Skin epidermis (tissue), 12 donors: ENCODE results near the gene CPNE6.

Experiments used
- H3K27ac ChIP-seq, 21 experiments: fragments of 200-600 bp; sonication (generic) in 11 of 21; one replicate each; pipeline ENCODE4 v1.5.0; 2020; ENCODE audit warnings: mild to moderate bottlenecking in 3 of 21, inconsistent platforms in 2 of 21, moderate library complexity in 2 of 21
- H3K4me3 ChIP-seq, 7 experiments: fragments of 200-600 bp; sonication (generic) in 2 of 7; one replicate each; pipeline ENCODE4 v1.5.0; 2020; ENCODE audit warnings: inconsistent platforms in 2 of 7, mild to moderate bottlenecking in 2 of 7, moderate library complexity in 1 of 7

CPNE6 gene

GRCh38 chr14:24053548-24054323, 17.6 kb upstream of the CPNE6 start:
- Histone ChIP-seq H3K4me3 (no peak overlapping the region), H3K27ac (no peak overlapping the region)

GRCh38 chr14:24054324-24054641, 17.1 kb upstream of the CPNE6 start:
- Histone ChIP-seq H3K4me3 (no peak overlapping the region), H3K27ac (no peak overlapping the region)

- H3K27ac ChIP-seq, result no peak overlapping the region
- H3K4me3 ChIP-seq, result no peak overlapping the region
Measured at GRCh38 chr14:24054646-24055045, 16.7 kb upstream of the CPNE6 start.

GRCh38 chr14:24055971-24056799, 15.2 kb upstream of the CPNE6 start:
- H3K27ac ChIP-seq, result no peak overlapping the region

GRCh38 chr14:24056800-24057184, 14.6 kb upstream of the CPNE6 start:
- H3K27ac ChIP-seq, result no peak overlapping the region
- no peak overlapping the region for H3K4me3 ChIP-seq

More at GRCh38 chr14:24055971-24056799, 15.2 kb upstream of the CPNE6 start:
- H3K4me3 ChIP-seq, result no peak overlapping the region

GRCh38 chr14:24057271-24057670, 14.1 kb upstream of the CPNE6 start:
- Histone ChIP-seq H3K27ac (no peak overlapping the region), H3K4me3 (no peak overlapping the region)

- Histone ChIP-seq H3K4me3 (no peak overlapping the region), H3K27ac (no peak overlapping the region)
Measured at GRCh38 chr14:24057867-24058259, 13.5 kb upstream of the CPNE6 start.

GRCh38 chr14:24058260-24058950, 13.0 kb upstream of the CPNE6 start:
- no peak overlapping the region for H3K27ac ChIP-seq

GRCh38 chr14:24058951-24059475, 12.3 kb upstream of the CPNE6 start:
- no peak overlapping the region for H3K4me3 ChIP-seq
- H3K27ac ChIP-seq, result no peak overlapping the region

More at GRCh38 chr14:24058260-24058950, 13.0 kb upstream of the CPNE6 start:
- H3K4me3 ChIP-seq, result no peak overlapping the region

GRCh38 chr14:24059841-24060388, 11.4 kb upstream of the CPNE6 start:
- H3K27ac ChIP-seq, result no peak overlapping the region
- no peak overlapping the region for H3K4me3 ChIP-seq

- no peak overlapping the region for H3K4me3 ChIP-seq
- no peak overlapping the region for H3K27ac ChIP-seq
Measured at GRCh38 chr14:24060443-24060842, 10.9 kb upstream of the CPNE6 start.

- H3K27ac ChIP-seq, result no peak overlapping the region
- no peak overlapping the region for H3K4me3 ChIP-seq
Measured at GRCh38 chr14:24060984-24061913, 10.1 kb upstream of the CPNE6 start.

GRCh38 chr14:24062216-24062980, 9.0 kb upstream of the CPNE6 start:
- Histone ChIP-seq H3K27ac (no peak overlapping the region), H3K4me3 (no peak overlapping the region)

GRCh38 chr14:24063263-24063836, 8.0 kb upstream of the CPNE6 start:
- Histone ChIP-seq H3K27ac (no peak overlapping the region), H3K4me3 (no peak overlapping the region)

- H3K4me3 ChIP-seq, result no peak overlapping the region
- no peak overlapping the region for H3K27ac ChIP-seq
Measured at GRCh38 chr14:24064091-24064795, 7.1 kb upstream of the CPNE6 start.

GRCh38 chr14:24064856-24065255, 6.5 kb upstream of the CPNE6 start:
- H3K4me3 ChIP-seq, result no peak overlapping the region
- no peak overlapping the region for H3K27ac ChIP-seq

- Histone ChIP-seq H3K27ac (no peak overlapping the region), H3K4me3 (no peak overlapping the region)
Measured at GRCh38 chr14:24065408-24065807, 6.0 kb upstream of the CPNE6 start.
